Activated T-cell treated with anti-CD3 and anti-CD28 coated beads for 1 hour (primary cell): ENCODE measurements around the gene ADAM10.

Experiments
- DNase-seq: peaks from one replicate; pipeline ENCODE4 v3.0.0-alpha.2; 2020; ENCODE audit warnings: low read depth

Gene ADAM10

DNA sequence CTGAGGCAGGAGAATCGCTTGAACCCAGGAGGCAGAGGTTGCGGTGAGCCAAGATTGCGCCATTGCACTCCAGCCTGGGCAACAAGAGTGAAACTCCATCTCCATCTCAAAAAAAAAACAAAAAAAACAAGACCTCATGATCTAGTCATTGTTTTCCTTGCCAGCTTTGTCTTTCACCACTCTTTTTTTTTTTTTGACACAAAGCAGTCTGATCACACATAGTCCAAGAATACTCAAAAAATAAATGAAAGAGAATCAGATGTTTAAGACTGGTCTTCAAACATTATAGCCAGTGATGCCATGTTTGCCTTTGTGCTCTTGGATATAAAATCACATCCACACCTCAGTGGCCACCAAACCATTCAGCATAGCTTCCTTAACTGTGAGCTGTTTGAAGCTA lies 5.8 kb upstream of the ADAM10 start:
- no peak for DNase-seq

DNA sequence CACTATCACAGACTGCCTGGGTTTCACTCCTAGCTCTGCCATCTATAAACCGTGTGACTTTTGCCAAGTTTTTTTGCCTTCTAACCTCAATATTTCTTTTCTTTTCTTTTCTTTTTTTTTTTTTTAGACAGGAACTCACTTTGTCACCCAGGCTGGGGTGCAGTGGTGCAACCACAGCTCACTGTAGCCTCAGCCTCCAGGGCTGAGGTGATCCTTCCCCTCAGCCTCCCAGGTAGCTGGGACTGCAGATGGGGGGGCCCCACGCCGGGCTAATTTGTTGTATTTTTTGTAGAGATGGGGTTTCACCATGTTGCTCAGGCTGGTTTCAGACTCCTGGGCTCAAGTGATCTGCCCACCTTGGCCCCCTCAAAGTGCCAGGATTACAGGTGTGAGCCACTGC lies 3.2 kb upstream of the ADAM10 start:
- no peak for DNase-seq

DNA sequence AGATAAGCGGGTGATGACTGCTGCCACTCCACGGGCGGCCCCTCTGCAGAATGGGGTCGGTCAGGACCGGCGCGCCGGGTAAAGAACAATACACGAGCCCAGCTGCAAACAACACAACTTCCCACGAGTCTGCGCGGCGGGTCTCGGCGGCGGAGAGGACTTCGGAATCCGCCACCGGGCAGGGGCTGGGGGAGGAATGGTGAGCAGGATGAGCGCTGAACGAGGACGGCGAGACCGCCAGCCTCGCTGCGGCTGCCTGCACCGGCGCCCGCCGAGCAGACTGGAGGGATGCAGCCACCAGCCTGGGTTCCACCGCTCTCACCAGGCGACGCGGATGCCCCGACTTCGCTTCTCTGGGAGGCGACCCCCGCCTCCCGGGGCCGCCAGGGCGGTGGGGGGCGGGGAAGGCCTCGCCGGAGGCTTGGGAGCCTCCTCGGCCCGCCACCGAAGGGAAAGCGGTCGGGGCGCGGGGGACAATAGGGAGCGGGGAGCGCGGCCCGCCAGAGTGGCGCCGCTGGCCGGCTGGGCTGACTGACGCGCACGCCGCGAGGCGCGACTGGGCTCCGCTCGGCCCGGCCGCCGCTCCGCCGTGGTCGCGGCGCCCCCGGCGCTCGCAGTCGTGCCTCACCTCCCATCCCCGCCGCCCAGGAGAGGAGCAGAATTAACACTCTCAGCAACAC lies 515 bp downstream of the ADAM10 start:
- DNase-seq, result peak; percentile 38

DNA sequence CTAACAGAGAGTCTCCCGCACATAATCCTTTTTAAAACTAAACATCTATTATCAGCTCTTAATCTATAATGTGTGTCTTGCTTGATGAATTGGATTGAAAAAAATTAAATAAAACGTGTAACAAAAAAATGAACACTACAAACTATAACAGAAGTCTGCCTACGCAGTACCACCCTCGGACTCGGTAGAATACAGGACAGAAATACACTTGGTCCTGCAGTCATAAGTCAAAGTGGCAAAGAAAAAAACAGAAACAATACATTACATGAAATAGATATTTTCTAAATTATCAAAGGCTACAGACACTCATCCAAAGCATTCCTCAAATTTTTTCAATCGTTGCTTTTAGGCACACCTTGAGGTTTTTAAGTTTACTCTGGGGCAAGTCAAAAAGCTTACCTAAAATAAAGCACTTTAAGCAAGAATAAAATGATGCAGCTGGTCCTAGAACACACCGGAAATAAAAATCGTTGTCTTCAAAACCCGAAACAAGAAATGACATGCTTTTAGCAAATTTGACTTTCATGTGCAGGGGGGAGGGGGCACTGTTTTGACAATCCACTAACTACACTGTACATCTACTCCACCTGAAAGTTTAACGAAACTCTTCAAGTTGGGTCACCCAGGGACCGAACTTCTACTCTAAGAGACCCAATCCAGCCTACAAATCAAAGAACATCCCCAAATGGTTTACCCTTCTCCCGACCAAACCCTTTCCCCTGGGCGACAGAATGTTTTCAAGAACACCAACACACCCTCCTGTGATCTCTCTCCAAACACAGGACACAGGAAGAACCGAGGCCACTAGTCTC lies 1.3 kb downstream of the ADAM10 start:
- DNase-seq, result peak; percentile 12

DNA sequence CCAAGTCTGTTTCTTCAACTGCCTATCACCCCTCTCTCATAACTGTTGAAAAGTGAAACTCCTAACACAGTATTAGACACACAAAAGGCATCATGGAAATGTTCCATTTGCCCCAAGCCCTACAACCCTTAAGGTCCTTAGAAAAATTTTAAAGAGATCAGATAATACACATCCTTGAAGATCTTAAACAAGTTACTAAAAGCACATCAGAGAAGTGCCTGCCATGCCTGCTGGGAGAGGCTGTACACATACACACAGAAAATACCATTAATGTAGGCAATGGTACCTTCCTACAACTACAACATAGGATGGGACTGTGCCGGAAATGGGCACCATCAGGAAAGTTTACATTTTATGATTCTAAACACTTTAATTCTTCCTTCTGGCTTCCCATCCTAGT lies 3.3 kb downstream of the ADAM10 start:
- no peak for DNase-seq

DNA sequence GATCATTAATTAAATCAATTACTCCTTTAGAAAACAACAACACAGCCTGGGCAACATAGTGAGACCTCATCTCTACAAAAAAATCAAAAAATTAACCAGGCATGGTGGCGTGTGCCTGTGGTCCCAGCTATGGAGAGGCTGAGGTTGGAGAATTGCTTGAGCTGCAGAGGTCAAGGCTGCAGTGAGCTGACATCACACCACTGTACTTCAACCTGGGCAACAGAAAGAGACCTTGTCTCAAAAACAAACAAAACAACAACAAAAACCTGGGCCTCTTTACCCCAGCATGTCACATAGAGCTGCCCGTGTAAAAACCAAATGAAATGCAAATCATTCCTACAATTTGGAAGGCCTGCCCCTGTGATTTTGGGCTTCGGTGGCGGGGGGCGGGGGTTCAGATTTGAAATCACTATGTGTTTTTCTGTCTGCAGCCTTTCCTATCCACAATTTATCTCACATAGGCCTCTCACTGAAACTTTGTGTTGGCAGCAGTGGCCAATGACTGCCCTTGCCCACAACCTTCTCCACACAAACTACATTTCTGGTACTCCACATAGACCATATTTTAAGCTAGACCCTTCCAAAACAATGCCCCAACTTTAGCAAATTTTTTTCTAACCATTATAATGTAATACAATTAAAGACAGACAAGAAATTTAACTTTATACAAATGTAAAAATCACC lies 6.5 kb downstream of the ADAM10 start:
- DNase-seq, result no peak

DNA sequence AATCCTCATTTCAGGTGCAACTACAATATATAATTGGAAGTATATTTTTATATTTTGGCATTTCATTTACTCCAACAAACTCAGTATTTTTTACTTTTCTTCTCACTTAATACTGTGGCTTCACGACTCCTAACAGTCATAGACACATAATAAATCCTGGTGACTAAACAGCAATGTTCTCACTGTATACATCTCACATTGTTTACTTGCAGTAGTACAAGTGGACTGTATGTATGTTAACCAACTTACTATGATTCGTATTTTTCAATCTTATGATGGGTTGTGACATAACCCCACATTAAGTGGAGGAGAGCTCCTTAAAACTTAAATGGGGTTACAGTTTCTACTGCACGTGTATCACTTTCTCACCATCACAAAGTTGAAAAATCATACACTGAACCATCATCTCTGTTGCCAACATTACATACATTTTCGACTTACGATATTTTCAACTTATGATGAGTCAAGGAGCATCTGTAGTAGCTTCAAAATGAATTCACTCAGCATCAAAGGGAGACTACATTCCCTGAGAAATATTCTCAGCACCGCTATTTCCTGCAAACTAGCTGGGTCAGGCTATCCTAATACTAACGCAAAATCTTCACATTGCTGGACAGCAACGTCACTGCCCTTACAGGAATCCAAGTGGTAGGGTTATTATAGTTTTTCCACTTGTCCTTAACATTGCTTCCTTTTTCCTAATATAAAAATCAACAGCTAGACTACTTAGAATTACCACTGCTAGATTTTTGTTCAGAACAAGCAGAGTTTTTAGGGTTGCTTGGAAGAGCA lies 7.3 kb downstream of the ADAM10 start:
- no peak for DNase-seq

DNA sequence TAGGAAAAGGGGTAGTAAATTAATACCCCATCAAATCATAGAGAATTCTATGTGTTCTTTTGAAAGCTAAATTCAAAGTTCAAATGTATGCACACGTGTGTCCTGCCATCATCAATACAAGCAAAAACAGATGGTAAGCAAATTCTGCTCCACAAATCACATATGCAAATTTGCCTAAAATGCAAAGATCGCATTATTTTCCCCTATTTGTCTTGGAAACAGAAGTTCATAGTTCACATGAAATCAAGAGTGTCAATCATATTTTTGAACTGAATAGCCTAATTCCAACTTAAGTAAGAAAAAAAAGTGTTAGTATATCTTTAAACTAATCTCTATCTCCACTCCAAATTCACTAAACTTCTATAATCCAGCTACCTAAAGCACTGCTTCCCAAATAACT lies 8.5 kb downstream of the ADAM10 start:
- no peak for DNase-seq

DNA sequence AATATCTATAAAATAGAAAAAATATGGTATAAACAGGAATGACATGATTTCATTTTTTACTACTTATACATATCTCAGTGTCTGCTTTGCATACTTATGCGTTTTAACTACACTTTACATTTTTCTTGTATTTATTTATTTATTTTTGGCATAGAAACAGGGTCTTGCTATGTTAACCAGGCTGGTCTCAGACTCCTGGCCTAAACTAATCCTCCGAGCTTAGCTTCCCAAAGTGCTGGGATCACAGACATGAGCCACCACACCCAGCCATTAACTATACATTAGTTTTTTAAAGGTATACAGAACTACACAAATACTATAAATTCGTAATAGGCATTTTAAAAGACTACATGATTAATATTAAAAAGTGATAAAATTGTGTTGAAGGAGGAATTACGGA lies 9.1 kb downstream of the ADAM10 start:
- DNase-seq, result no peak

DNA sequence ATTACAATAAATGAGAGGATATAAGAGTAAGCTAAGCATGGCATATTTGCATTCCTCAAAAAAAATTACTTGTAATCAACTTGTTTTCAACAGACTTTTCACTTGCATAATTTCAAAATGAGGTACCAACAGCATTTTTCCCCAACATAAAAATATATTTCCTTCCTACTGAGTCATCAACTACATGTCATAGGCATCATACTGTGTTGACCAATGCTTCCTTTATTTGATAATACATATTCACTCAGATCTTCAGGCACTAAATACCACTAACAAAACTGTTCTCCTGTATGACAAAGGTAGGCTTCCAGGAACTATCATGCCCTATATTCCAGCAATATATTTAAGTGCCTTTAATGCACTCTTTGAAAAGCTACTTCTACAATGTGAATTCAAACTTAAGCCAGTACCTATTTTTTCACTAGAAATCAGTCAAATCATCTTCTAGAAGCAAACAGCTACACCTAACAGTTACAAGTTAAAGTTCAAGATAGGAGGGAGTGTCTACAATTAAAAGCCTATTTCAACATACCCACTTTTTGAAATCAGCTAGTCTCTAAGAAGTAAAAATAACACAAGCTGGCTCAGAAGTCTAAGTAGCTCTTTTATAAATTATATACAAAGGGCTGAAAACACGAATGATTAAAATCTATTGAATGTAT lies 11.3 kb downstream of the ADAM10 start:
- no peak for DNase-seq

DNA sequence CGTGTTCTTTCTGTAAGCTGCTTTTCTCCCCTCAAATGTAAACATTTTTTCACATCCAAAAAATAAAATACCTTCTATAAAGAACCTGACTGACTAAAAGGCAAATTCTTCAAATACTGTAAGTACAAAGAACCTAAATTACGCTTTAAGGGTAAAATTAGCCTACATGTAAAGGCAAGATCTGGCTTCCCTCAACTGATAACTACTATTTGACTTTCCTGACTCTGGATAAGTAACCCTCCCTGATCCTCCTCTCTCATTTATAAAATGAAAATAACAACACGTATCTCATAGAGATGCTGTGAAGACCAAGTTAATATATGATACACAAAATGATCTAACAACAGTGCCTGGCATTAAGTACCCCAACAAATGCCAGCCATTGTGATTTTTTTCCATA lies 12.2 kb downstream of the ADAM10 start:
- DNase-seq, result no peak

DNA sequence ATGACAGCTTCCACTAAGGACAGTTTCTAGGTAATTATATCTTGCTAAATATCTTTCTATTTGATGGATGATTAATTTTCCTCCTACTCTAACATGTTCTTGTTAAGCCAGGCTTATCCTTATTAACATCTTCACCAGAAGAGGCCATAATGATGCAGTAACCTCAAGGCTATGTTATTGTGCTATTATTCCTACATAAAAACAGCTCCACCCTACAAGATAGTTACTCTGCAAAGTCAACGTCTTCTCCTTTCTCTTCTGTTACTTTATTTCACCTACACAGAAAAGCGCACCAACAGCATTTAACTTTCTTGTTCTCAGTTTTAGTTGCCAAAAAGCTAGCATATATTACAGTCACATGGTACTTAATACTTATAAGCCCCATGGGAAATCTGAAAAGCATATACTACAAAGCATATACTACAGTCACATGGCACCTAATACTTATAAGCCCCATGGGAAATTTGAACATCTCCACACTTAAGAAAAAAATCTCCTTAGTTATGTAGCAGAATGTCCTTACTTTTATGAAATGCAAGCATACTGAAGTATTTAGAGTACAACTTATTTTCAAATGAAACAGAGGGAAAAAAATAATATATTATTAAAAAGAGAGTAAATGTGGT lies 13.4 kb downstream of the ADAM10 start:
- DNase-seq, result no peak

DNA sequence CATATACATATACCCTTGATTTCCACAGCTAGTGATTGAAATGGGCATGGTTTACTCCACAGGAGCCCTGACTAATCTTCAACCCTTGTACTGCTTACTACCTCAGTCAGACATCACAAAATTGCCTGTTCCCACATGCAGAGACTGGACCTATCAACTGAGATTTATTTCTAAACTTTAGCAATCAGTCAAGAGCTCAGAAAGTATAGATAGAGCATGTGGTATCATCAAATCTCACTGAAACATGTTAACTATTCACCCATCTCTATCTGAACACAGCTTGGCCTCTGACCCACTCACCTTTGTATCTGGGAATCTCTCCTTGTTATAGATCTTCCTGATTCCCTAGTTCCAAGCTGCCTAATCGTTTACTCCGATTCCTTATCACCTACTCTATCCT lies 14.6 kb downstream of the ADAM10 start:
- DNase-seq, result no peak

DNA sequence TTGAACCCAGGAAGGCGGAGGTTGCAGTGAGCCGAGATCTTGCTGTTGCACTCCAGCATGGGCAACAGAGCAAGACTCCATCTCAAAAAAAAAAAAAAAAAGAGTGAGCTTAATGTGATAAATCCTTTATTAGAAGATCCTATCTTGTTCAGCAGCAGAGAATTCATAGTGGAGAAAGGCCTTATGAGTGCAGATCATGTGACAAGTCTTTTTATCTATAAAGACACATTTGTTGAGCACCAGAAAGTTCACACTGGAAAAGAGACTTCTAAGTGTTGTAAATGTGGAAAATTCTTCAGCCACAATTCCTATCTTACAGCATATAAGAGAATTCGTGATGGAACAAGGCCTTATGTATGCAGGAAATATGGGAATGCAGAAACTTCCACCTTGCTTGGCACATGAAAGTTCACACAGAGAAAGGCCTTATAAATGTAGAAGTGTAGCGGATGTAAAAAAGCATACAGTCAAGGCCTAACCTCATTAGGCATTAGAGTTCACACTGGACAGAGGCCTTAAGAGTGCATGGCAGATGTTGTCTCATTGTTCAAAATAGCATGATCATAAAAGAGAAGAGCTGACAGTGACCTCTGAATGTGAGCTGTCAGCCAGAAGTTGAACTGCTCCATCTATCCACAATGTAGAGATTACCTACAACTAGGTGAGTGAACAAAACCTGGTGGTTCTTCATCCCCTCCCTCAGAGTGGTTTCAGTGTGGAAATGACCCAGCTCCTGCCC lies 16.7 kb downstream of the ADAM10 start:
- DNase-seq, result no peak

DNA sequence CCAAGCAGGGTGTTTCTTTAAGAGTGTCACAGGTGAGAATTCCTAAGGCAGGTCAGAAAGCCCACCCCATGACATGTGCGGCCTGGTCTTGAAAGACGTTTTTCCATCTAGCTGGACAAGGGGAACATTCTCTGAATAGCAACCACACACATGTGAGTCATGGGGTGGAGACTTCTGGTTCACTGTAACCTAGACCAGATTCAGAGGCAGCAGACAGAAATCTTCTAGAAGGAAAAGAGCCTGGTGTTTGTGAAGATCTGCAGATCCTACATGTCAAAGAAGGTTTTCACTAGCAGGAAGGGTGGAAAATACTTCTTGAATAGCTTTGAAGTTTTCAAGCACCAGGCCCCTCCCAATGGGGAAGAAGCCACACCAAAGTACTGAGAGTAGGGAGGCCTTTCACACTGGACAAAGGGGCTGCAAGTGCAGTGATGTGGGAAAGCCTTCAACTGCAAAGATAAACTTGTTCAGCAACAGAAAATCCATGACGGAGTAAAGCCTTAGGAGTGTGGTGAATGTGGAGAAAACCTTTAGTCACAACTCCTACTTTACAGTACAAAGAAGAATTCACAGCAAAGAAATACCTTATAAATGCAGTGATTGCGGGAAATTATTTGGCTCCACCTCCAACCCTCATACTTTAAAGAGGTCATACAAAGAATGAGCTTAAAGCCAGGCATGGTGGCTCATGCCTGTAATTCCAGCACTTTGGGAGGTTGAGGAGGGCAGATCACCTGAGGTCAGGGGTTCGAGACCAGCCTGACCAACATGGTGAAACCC lies 17.6 kb downstream of the ADAM10 start:
- DNase-seq, result no peak

DNA sequence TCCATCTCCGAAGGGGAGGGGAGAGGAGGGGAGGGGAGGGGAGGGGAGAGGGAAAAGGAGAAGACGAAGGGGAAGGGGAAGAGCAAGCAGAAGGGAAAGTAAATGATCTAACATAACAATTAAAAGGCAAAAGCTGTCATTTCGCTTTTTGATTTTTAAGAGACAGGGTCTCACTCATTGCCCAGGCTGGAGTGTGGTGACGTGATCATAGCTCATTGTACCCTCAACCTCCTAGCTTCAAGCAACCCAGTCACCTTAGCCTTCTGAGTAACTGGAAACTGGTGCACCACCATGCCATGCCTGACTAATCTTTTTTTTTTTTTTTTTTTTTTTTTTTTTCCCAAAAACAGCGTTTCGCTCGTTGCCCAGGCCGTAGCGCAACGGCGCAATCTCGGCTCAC lies 22.6 kb downstream of the ADAM10 start:
- DNase-seq, result no peak

DNA sequence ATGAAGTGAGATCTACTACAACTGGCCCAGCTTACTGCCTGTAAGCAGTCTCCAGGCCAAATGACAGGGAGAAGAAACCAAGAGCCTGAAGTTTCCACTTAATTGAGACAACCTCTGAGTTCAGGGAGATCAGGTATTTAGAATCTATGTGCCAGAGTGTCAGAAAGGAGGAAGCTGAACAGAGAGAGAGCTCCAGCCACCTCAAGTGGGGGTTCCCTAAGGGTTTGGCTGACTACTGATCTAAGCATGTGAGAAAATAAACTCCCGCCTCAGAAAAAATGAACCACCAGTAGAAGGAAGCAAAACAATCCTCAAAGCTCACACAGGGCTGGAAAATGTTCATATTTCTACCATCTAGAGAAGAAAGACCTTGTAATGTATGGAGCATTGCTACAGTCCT lies 25.0 kb downstream of the ADAM10 start:
- no peak for DNase-seq

DNA sequence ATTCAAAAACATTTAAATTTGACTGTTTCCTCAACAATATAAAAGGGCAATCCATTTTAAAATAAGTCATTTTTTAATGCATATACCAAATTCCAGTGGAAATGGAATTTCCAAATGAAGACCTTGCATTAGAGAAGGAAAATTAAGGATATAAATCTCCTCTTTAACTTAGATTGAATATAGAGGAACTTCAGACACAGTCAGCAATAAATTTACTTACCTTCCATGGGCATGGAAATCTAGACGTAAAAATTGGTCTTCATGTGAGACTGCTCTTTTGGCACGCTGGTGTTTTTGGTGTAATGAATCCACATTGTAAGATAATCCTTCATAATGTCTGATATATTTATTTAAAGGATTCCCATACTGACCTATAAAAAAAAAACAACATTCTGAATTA lies 32.1 kb downstream of the ADAM10 start:
- DNase-seq, result no peak

DNA sequence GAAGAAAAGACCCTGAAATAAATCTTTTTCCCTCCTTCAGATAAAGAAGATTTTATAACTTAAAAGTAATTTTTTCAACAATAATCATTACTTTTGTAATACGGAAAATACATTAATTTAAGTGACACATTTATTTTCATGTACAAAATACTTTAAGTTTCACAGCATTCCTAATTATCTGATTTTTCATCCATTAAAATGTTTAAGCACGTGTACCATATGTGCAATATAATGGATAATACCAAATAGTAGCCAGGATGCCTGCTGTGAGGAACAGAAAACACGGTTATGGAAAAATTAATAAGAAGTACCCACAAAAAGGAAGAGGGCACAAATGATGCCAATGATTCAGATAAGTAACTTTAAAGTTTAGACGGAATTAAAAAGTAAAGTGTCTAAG lies 33.5 kb downstream of the ADAM10 start:
- DNase-seq, result no peak
